NCI-H146 (cell line): ENCODE results near the gene MRI1.

Source experiments
- DNase-seq: peaks from one replicate; lab custom pipeline; 2025; lab: John Stamatoyannopoulos, UW

MRI1 gene

GRCh38 chr19:13794757-13795589, 30.7 kb downstream of the MRI1 start, which contains the start of gene ZSWIM4:
ZSWIM4 (plus strand) TSS chr19:13795443; CDS start chr19:13795649, 206 bp downstream.
- peak; percentile 100 for DNase-seq

GRCh38 chr19:13795595-13796300, 31.4 kb downstream of the MRI1 start:
- peak; percentile 44 for DNase-seq

- DNase-seq = peak; percentile 10
Measured at GRCh38 chr19:13796301-13797057, 32.2 kb downstream of the MRI1 start.

- no peak for DNase-seq
Measured at GRCh38 chr19:13797058-13797440, 32.7 kb downstream of the MRI1 start.

GRCh38 chr19:13797870-13798269, 33.5 kb downstream of the MRI1 start:
- DNase-seq = no peak

GRCh38 chr19:13799669-13800068, 35.3 kb downstream of the MRI1 start:
- no peak for DNase-seq

GRCh38 chr19:13803038-13803437, 38.7 kb downstream of the MRI1 start:
- DNase-seq = no peak

GRCh38 chr19:13804830-13805683, 40.7 kb downstream of the MRI1 start:
- peak; percentile 12 for DNase-seq

GRCh38 chr19:13806728-13807127, 42.4 kb downstream of the MRI1 start:
- DNase-seq = no peak

- no peak for DNase-seq
Measured at GRCh38 chr19:13807421-13808021, 43.2 kb downstream of the MRI1 start.

GRCh38 chr19:13808856-13809255, 44.5 kb downstream of the MRI1 start:
- no peak for DNase-seq

- no peak for DNase-seq
Measured at GRCh38 chr19:13812544-13812943, 48.2 kb downstream of the MRI1 start.

- no peak for DNase-seq
Measured at GRCh38 chr19:13813147-13813546, 48.8 kb downstream of the MRI1 start.

- DNase-seq = no peak
Measured at GRCh38 chr19:13814550-13814949, 50.2 kb downstream of the MRI1 start.

GRCh38 chr19:13817018-13817614, 52.8 kb downstream of the MRI1 start:
- DNase-seq = peak; percentile 95

- DNase-seq = peak; percentile 100
Measured at GRCh38 chr19:13817615-13818371, 53.5 kb downstream of the MRI1 start.

GRCh38 chr19:13819238-13819637, 54.9 kb downstream of the MRI1 start:
- no peak for DNase-seq

- no peak for DNase-seq
Measured at GRCh38 chr19:13821292-13821691, 57.0 kb downstream of the MRI1 start.

GRCh38 chr19:13823256-13823655, 58.9 kb downstream of the MRI1 start:
- DNase-seq = no peak
